ENCODE measurements around the gene VPS4B.

The VPS4B gene

GRCh38 chr18:63422087-63422863 lies at the start of gene VPS4B:
Gene VPS4B (minus strand): TSS chr18:63422476. CDS start chr18:63422259, 217 bp downstream.
- ChIA-PET POLR2A (interaction anchor here (0.7 to 1.6 kb wide), 13 partner anchors 9 to 1039 kb away, joined by 3 to 29 read pairs (median 4); partner anchors contain the start of genes KDSR and SERPINB8), CTCF (interaction anchor here (1.0 to 2.6 kb wide), 2 partner anchors 11 to 17 kb away, joined by 4 to 18 read pairs; no protein-coding TSS in a partner anchor)
- Histone ChIP-seq H3K4me3 (ENCODE audit: low read depth, low read length) (peak within 1 kb of the TSS; percentile 69), H3K36me3 (ENCODE audit: control insufficient read depth in 2 of 2, insufficient read depth in 1 of 2, low read length in 2 of 2) (peaks cover 15 to 21% of the 10 kb centered on the region in 2 experiments; a peak in 2 of 3 replicates), H3K4me1 (ENCODE audit: control insufficient read depth, insufficient read depth, low read length) (no peaks in the 10 kb centered on the region; the same call in 1 of the 2 replicates), H3K9me3 (ENCODE audit: control insufficient read depth, insufficient read depth, low read depth, low read length) (no peaks in the 10 kb centered on the region), H3K27ac (ENCODE audit: extremely low read depth, low read depth, low read length) (peak within 1 kb of the TSS; percentile 88)
- TF ChIP-seq ZNF585B (tag by site-specific recombination; IDR thresholded peaks at IDR 0.05) = no peak
- no peak for TF ChIP-seq ZNF155 (tag by site-specific recombination; IDR thresholded peaks at IDR 0.05)
- no peak for TF ChIP-seq ZNF488 (tag by site-specific recombination; IDR thresholded peaks at IDR 0.05)
- TF ChIP-seq ZSCAN4 (tag by site-specific recombination; IDR thresholded peaks at IDR 0.05) = no peak
- TF ChIP-seq, protein P1, sequence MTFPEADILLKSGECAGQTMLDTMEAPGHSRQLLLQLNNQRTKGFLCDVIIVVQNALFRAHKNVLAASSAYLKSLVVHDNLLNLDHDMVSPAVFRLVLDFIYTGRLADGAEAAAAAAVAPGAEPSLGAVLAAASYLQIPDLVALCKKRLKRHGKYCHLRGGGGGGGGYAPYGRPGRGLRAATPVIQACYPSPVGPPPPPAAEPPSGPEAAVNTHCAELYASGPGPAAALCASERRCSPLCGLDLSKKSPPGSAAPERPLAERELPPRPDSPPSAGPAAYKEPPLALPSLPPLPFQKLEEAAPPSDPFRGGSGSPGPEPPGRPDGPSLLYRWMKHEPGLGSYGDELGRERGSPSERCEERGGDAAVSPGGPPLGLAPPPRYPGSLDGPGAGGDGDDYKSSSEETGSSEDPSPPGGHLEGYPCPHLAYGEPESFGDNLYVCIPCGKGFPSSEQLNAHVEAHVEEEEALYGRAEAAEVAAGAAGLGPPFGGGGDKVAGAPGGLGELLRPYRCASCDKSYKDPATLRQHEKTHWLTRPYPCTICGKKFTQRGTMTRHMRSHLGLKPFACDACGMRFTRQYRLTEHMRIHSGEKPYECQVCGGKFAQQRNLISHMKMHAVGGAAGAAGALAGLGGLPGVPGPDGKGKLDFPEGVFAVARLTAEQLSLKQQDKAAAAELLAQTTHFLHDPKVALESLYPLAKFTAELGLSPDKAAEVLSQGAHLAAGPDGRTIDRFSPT (tag by site-specific recombination; IDR thresholded peaks at IDR 0.05) = no peak
- TF ChIP-seq GLIS1 (tag by site-specific recombination; IDR thresholded peaks at IDR 0.05) = peak; percentile 46; the same call in 1 of the 2 replicates
- peak; percentile 79 for TF ChIP-seq WT1 (tag by site-specific recombination; IDR thresholded peaks at IDR 0.05)
- no peak for TF ChIP-seq TRIM28 (IDR thresholded peaks at IDR 0.05; ENCODE audit: borderline replicate concordance, low read length)
- TF ChIP-seq, protein P2, sequence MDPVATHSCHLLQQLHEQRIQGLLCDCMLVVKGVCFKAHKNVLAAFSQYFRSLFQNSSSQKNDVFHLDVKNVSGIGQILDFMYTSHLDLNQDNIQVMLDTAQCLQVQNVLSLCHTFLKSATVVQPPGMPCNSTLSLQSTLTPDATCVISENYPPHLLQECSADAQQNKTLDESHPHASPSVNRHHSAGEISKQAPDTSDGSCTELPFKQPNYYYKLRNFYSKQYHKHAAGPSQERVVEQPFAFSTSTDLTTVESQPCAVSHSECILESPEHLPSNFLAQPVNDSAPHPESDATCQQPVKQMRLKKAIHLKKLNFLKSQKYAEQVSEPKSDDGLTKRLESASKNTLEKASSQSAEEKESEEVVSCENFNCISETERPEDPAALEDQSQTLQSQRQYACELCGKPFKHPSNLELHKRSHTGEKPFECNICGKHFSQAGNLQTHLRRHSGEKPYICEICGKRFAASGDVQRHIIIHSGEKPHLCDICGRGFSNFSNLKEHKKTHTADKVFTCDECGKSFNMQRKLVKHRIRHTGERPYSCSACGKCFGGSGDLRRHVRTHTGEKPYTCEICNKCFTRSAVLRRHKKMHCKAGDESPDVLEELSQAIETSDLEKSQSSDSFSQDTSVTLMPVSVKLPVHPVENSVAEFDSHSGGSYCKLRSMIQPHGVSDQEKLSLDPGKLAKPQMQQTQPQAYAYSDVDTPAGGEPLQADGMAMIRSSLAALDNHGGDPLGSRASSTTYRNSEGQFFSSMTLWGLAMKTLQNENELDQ (tag by site-specific recombination; IDR thresholded peaks at IDR 0.05; ENCODE audit: low read depth) = no peak
- TF ChIP-seq ZNF785 (tag by site-specific recombination; IDR thresholded peaks at IDR 0.05) = no peak
- TF ChIP-seq KLF16 (tag by site-specific recombination; IDR thresholded peaks at IDR 0.05) = peak; percentile 93
- TF ChIP-seq ZNF112 (tag by site-specific recombination; IDR thresholded peaks at IDR 0.05) = no peak
- TF ChIP-seq ZEB2 (tag by site-specific recombination; IDR thresholded peaks at IDR 0.05) = peak; percentile 58
- peak; percentile 41; the same call in 1 of the 2 replicates for TF ChIP-seq ZBTB8A (tag by site-specific recombination; IDR thresholded peaks at IDR 0.05)
- no peak for TF ChIP-seq REPIN1 (tag by site-specific recombination; IDR thresholded peaks at IDR 0.05; ENCODE audit: low read depth)
- no peak for TF ChIP-seq ZNF670 (tag by site-specific recombination; IDR thresholded peaks at IDR 0.05; ENCODE audit: low read depth)
- no peak for TF ChIP-seq ZNF529 (tag by site-specific recombination; IDR thresholded peaks at IDR 0.05; ENCODE audit: insufficient replicate concordance)
- TF ChIP-seq HOXC10 (CRISPR knock-in tag; IDR thresholded peaks at IDR 0.05) = no peak
- TF ChIP-seq PRDM6 (tag by site-specific recombination; IDR thresholded peaks at IDR 0.05) = no peak
- TF ChIP-seq ZNF548 (tag by site-specific recombination; IDR thresholded peaks at IDR 0.05) = no peak
- TF ChIP-seq PRDM1 (tag by site-specific recombination; IDR thresholded peaks at IDR 0.05) = no peak
- TF ChIP-seq ZNF571 (tag by site-specific recombination; IDR thresholded peaks at IDR 0.05) = no peak
- TF ChIP-seq ZBTB21 (tag by site-specific recombination; IDR thresholded peaks at IDR 0.05) = peak; percentile 85
- no peak for TF ChIP-seq ZFP3 (tag by site-specific recombination; IDR thresholded peaks at IDR 0.05; ENCODE audit: low read depth)
- TF ChIP-seq YY1 (tag by site-specific recombination; IDR thresholded peaks at IDR 0.05) = no peak
- TF ChIP-seq ZBTB7A (tag by site-specific recombination; IDR thresholded peaks at IDR 0.05; ENCODE audit: low read depth) = no peak
- no peak for TF ChIP-seq ZNF596 (tag by site-specific recombination; IDR thresholded peaks at IDR 0.05)
- TF ChIP-seq ZNF302 (tag by site-specific recombination; IDR thresholded peaks at IDR 0.05; ENCODE audit: low read depth) = no peak
- TF ChIP-seq ZSCAN30 (tag by site-specific recombination; IDR thresholded peaks at IDR 0.05) = peak; percentile 36; the same call in 1 of the 2 replicates
- 0 out of 2 replicates have a peak, but pooled peaks have one; percentile 51 for TF ChIP-seq ZBTB1 (tag by site-specific recombination; IDR thresholded peaks at IDR 0.05)
- no peak for TF ChIP-seq TCF7L2 (IDR thresholded peaks at IDR 0.05; ENCODE audit: borderline replicate concordance, low read depth, low read length)

Data from HEK293 (cell line).